Kidney (tissue), 14 donors: ENCODE measurements around the gene PLA2G4D. TPM values are rescaled to one million over a fixed set of nuclear protein-coding genes. Genes with fewer than 3 reads are reported as not detected.

Experiments used
- DNase-seq, 5 donors: peaks; one replicate each; pipeline ENCODE4 v3.0.0-alpha.2; 2013 to 2020
- FAIRE-seq: peaks from 2 replicates; lab custom pipeline; 2012; peaks lifted over from hg19 to GRCh38; lab: Jason Lieb, UNC
- H3K27ac ChIP-seq, 2 donors: one replicate each; pipeline ENCODE4 v1.7.0; 2013; ENCODE audit warnings: low read depth in 2 of 2, low read length in 2 of 2, inconsistent platforms in 1 of 2
- H3K27me3 ChIP-seq: one replicate; pipeline ENCODE4 v1.7.1; 2013; ENCODE audit warnings: low read length, inconsistent platforms; ENCODE audit not compliant: control insufficient read depth, insufficient read depth
- H3K36me3 ChIP-seq, 3 donors: one replicate each; pipeline versions ENCODE4 v1.7.0 to v1.7.1; 2013; ENCODE audit warnings: low read length in 3 of 3, control low read depth in 1 of 3, inconsistent platforms in 1 of 3; ENCODE audit not compliant: insufficient read depth in 3 of 3, control insufficient read depth in 2 of 3
- H3K4me1 ChIP-seq, 3 donors: one replicate each; pipeline versions ENCODE4 v1.7.0 to v1.7.1; 2013; ENCODE audit warnings: low read length in 3 of 3, inconsistent platforms in 1 of 3, low read depth in 1 of 3; ENCODE audit not compliant: control insufficient read depth in 2 of 3, insufficient read depth in 2 of 3
- H3K4me3 ChIP-seq, 3 donors: one replicate each; pipeline versions ENCODE4 v1.7.0 to v1.8.1; 2013; ENCODE audit warnings: low read length in 3 of 3, control low read depth in 1 of 3, inconsistent platforms in 1 of 3
- H3K9ac ChIP-seq, 3 donors: one replicate each; pipeline versions ENCODE4 v1.7.0 to v1.7.1; 2013; ENCODE audit warnings: low read length in 3 of 3, control low read depth in 1 of 3, inconsistent platforms in 1 of 3
- H3K9me3 ChIP-seq, 3 donors: one replicate each; pipeline versions ENCODE4 v1.7.0 to v1.7.1; 2013; ENCODE audit warnings: low read length in 3 of 3, control low read depth in 1 of 3, inconsistent platforms in 1 of 3; ENCODE audit not compliant: control insufficient read depth in 2 of 3, insufficient read depth in 1 of 3
- CTCF ChIP-seq: IDR thresholded peaks from 3 replicates; pipeline ENCODE4 v1.5.1; 2012; ENCODE audit warnings: mild to moderate bottlenecking, moderate library complexity, borderline replicate concordance; ENCODE audit not compliant: insufficient read depth; ENCODE audit errors: extremely low read depth
- intact Hi-C: fragments of 100-400 bp; cut with DNase I; formaldehyde crosslinking; loops from one replicate; pipeline ENCODE4 v1.11.1; 2022
- polyA plus RNA-seq: library from polyadenylated mRNA; stranded (reverse); fragments of 350-450 nt; fragmentation: Illumina TruSeq; extraction: RNeasy Lipid Tissue Mini Kit (QIAGEN cat#74804); gene quantifications from one replicate; pipeline ENCODE4 v1.2.3, GENCODE V29; 2014; ENCODE audit warnings: low read depth, low replicate concordance; ENCODE audit not compliant: insufficient read depth
- total RNA-seq: library from RNA; stranded (reverse); fragmentation: NEBNext Ultra II Directional; extraction: Animal tissue kit (Norgen Biotek cat#: 25700); gene quantifications from one replicate; pipeline ENCODE4 v1.2.1, GENCODE V29; 2021
- donor health status: control.
- donor health status: control.
- donor health status: control.
- donor health status: control.
- donor health status: control.
- donor health status: DM: yes; HTN: yes; CAD: no.
- donor health status: Normal renal cell carcinoma (clear cell type).

The PLA2G4D gene
- total and polyA plus RNA-seq, 2 donors from 2014 or later = not detected

GRCh38 chr15:42070976-42071350 lies 23.4 kb downstream of the PLA2G4D start:
- FAIRE-seq = no peak

GRCh38 chr15:42070279-42070975 lies 23.9 kb downstream of the PLA2G4D start:
- intact Hi-C loops = no loop called here
- Histone ChIP-seq H3K9me3 (no peaks in the 10 kb centered on the region), H3K36me3 (no peaks in the 10 kb centered on the region), H3K27me3 (no peaks in the 10 kb centered on the region), H3K4me1 (peaks cover 0 to 2% (median 0%) of the 10 kb centered on the region in 3 donors), H3K27ac (no peak overlapping the region), H3K9ac (no peak overlapping the region), H3K4me3 (no peak overlapping the region)
- FAIRE-seq (no peak), DNase-seq (peak in 1 of 5 donors; percentile 75)
- TF ChIP-seq CTCF = no peak

More at GRCh38 chr15:42070976-42071350, 23.4 kb downstream of the PLA2G4D start:
- Histone ChIP-seq H3K9ac (no peak overlapping the region), H3K27ac (no peak overlapping the region), H3K4me1 (peaks cover 0 to 2% (median 0%) of the 10 kb centered on the region in 3 donors), H3K27me3 (no peaks in the 10 kb centered on the region), H3K4me3 (no peak overlapping the region), H3K9me3 (no peaks in the 10 kb centered on the region), H3K36me3 (no peaks in the 10 kb centered on the region)
- peak in 1 of 5 donors; percentile 30 for DNase-seq
- TF ChIP-seq CTCF = no peak
- intact Hi-C loops = no loop called here

GRCh38 chr15:42069496-42070278 lies 24.7 kb downstream of the PLA2G4D start:
- Histone ChIP-seq H3K36me3 (no peaks in the 10 kb centered on the region), H3K9me3 (no peaks in the 10 kb centered on the region), H3K4me3 (no peak overlapping the region), H3K9ac (no peak overlapping the region), H3K27ac (no peak overlapping the region), H3K27me3 (no peaks in the 10 kb centered on the region), H3K4me1 (peaks cover 0 to 2% (median 0%) of the 10 kb centered on the region in 3 donors)
- FAIRE-seq = no peak
- peak in 1 of 5 donors; percentile 29 for DNase-seq
- intact Hi-C loops = no loop called here
- no peak for TF ChIP-seq CTCF
